HG02981 (cell line): ENCODE data around the gene DPY30.

ENCODE experiments used
- ATAC-seq: cut with Tn5 transposase; IDR thresholded peaks from one replicate; pipeline ENCODE4 v1.9.1; 2021; ENCODE audit warnings: mild to moderate bottlenecking, moderate library complexity; ENCODE audit not compliant: unreplicated experiment

DPY30 gene

GRCh38 chr2:32010280-32010669, 29.3 kb downstream of the DPY30 start:
- ATAC-seq: peak; percentile 38

- ATAC-seq: peak; percentile 23
Observed at GRCh38 chr2:32009516-32010256, 29.9 kb downstream of the DPY30 start.

- no peak for ATAC-seq
Observed at GRCh38 chr2:32008805-32009515, 30.6 kb downstream of the DPY30 start.

GRCh38 chr2:32007121-32007391, 32.5 kb downstream of the DPY30 start:
- no peak for ATAC-seq

- ATAC-seq: no peak
Observed at GRCh38 chr2:32005371-32005976, 34.1 kb downstream of the DPY30 start.

- ATAC-seq: no peak
Observed at GRCh38 chr2:32003791-32004190, 35.8 kb downstream of the DPY30 start.

- no peak for ATAC-seq
Observed at GRCh38 chr2:32002406-32002805, 37.2 kb downstream of the DPY30 start.

- no peak for ATAC-seq
Observed at GRCh38 chr2:31999438-31999837, 40.2 kb downstream of the DPY30 start.

GRCh38 chr2:31998731-31999383, 40.7 kb downstream of the DPY30 start:
- ATAC-seq: no peak

GRCh38 chr2:31997653-31998052, 42.0 kb downstream of the DPY30 start:
- ATAC-seq: no peak

GRCh38 chr2:31996571-31997150, 42.9 kb downstream of the DPY30 start:
- ATAC-seq: no peak

GRCh38 chr2:31992934-31993333, 46.7 kb downstream of the DPY30 start:
- no peak for ATAC-seq

- ATAC-seq: no peak
Observed at GRCh38 chr2:31992025-31992579, 47.5 kb downstream of the DPY30 start.

- no peak for ATAC-seq
Observed at GRCh38 chr2:31989946-31990345, 49.7 kb downstream of the DPY30 start.

- no peak for ATAC-seq
Observed at GRCh38 chr2:31987454-31988220, 52.0 kb downstream of the DPY30 start.

- ATAC-seq: no peak
Observed at GRCh38 chr2:31986906-31987305, 52.7 kb downstream of the DPY30 start.

GRCh38 chr2:31983762-31984467, 55.7 kb downstream of the DPY30 start:
- ATAC-seq: no peak

- ATAC-seq: peak; percentile 99
Observed at GRCh38 chr2:31980674-31981356, 58.8 kb downstream of the DPY30 start.

GRCh38 chr2:31979956-31980355, 59.6 kb downstream of the DPY30 start:
- ATAC-seq: no peak
